Muscle layer of duodenum (tissue), 2 donors: Measurements from ENCODE around the gene SOBP.

Experiments used
- H3K27ac ChIP-seq: one replicate; pipeline ENCODE4 v1.7.0; 2013; ENCODE audit warnings: mild to moderate bottlenecking, low read length
- H3K27me3 ChIP-seq: one replicate; pipeline ENCODE4 v1.7.0; 2013; ENCODE audit warnings: low read depth, mild to moderate bottlenecking, control low read depth, low read length
- H3K36me3 ChIP-seq, 2 donors: one replicate each; pipeline ENCODE4 v1.7.0; 2013; ENCODE audit warnings: low read length in 2 of 2, control low read depth in 1 of 2, mild to moderate bottlenecking in 1 of 2; ENCODE audit not compliant: insufficient read depth in 2 of 2, control insufficient read depth in 1 of 2
- H3K4me1 ChIP-seq, 2 donors: one replicate each; pipeline ENCODE4 v1.7.0; 2013; ENCODE audit warnings: low read length in 2 of 2, mild to moderate bottlenecking in 2 of 2, control low read depth in 1 of 2, moderate library complexity in 1 of 2; ENCODE audit not compliant: insufficient read depth in 2 of 2, control insufficient read depth in 1 of 2
- H3K4me3 ChIP-seq, 2 donors: one replicate each; pipeline ENCODE4 v1.7.0; 2013; ENCODE audit warnings: low read length in 2 of 2, low read depth in 1 of 2, mild to moderate bottlenecking in 1 of 2
- H3K9me3 ChIP-seq, 2 donors: one replicate each; pipeline ENCODE4 v1.7.0; 2013; ENCODE audit warnings: low read length in 2 of 2, control low read depth in 1 of 2, mild to moderate bottlenecking in 1 of 2; ENCODE audit not compliant: control insufficient read depth in 1 of 2
- donor health status: healthy.

Gene SOBP

DNA sequence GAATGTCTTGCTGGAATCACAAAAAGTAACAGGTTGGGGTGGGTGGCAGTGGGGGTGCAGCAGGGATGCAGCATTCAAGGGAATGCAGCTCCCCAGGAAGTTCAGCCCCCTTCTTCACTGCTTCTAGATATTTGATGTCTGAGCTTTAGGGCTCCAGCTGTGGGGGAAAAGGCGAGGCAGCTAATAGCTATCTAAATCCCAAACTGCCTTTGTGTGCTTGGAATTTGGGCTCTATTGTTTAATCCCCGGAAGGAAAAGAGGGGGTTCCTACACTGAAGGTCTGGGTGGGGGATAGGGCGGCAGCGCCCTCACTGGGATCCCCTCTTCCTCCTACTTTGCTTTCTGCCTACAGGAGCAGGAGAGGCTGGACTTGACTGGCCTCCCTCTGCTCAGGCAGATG, 116.5 kb downstream of the SOBP start:
- H3K9me3 ChIP-seq = no peaks in the 10 kb centered on the region
- H3K4me3 ChIP-seq = no peak overlapping the region
- no peak overlapping the region for H3K27ac ChIP-seq
- no peaks in the 10 kb centered on the region for H3K36me3 ChIP-seq
- H3K27me3 ChIP-seq = no peaks in the 10 kb centered on the region
- H3K4me1 ChIP-seq = peaks cover 0 to 17% of the 10 kb centered on the region in 2 donors

DNA sequence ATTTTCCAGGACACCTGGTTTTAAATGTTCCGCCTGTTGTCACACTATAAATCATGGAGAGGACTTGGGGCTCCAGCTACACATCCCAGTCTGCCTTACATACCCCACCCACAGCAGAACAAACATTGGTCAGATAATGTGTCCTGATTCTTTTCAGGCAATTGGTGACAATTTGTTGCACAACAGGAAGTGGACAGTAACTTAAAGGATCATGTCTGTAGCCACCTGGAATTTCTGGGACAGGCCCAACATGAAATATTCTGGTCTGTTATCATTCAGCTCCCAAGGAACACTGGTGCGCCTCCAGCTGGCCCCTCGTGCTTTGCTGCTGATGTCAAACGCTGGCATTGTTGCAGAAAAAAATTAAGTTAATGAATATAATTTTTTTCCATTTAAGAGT, 117.2 kb downstream of the SOBP start:
- H3K4me3 ChIP-seq = no peak overlapping the region
- H3K4me1 ChIP-seq = peaks cover 0 to 21% of the 10 kb centered on the region in 2 donors

DNA sequence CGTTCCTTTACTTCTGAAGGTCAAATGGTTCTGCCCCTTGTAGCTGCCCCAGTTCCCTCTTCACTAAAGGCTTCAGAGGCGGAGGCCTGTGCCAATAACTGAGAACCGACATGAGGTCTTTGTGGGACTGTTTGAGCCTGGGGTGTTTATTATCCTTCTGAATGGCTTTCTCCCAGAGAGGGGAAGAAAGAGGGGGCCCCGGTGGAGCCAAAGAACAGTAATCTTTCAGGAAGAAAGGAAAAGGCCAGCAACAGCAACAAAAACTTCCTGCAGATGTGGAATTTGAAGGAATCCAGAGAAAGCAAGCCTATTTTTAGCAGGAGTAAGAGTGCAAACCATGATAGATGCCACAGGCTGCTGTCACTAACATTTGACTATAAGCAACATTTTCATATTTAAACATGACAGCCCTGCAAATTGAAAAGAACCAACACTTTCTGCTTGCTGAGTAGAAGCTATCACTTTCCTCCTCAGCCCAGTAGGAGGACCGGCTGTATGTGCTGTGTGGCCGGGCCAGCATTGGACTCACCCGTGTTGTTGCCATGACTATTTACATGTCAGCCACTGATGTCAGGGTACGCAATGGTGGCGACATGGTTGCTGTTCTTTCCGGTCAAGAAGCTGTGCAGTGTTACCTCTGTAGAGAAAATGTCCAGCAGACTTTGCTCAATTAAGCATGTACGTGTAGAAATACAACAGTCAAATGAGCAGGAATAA, 121.3 kb downstream of the SOBP start:
- no peak overlapping the region for H3K4me3 ChIP-seq
- no peaks in the 10 kb centered on the region for H3K27me3 ChIP-seq
- H3K9me3 ChIP-seq = no peaks in the 10 kb centered on the region
- peaks cover 0 to 21% of the 10 kb centered on the region in 2 donors for H3K4me1 ChIP-seq
- no peak overlapping the region for H3K27ac ChIP-seq
- H3K36me3 ChIP-seq = no peaks in the 10 kb centered on the region

More for the DNA sequence above, 117.2 kb downstream of the SOBP start:
- no peaks in the 10 kb centered on the region for H3K27me3 ChIP-seq
- H3K27ac ChIP-seq = no peak overlapping the region
- no peaks in the 10 kb centered on the region for H3K9me3 ChIP-seq
- no peaks in the 10 kb centered on the region for H3K36me3 ChIP-seq

DNA sequence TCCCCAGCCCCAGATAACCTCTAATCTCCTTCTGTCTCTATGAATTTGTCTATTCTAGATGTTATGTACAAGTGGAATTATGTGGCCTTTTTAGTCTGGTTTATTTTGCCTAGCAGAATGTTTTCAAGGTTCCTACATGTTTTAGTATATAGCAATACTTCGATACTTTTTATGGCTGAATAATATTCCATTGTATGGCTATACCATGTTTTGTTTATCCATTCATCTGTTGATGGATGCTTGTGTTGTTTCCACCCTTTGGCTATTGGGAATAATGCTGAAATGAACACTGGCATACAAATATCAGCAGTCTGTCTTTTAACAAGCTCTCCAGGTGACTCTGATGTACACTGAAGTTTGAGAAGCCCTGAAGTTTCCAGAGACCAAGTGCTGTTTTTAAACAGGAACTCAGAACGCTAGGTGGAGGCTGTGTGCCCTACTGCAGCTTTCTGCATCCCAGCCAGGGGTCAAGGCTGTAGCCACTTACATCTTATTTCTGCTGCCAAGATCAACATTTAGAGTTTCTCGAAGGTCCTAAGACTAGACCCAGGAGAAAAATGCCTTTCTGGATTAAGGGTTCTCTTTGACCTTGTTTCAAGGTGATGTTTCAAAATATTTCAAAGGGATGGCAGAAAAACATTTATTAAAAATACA, 123.0 kb downstream of the SOBP start:
- no peaks in the 10 kb centered on the region for H3K36me3 ChIP-seq
- no peaks in the 10 kb centered on the region for H3K27me3 ChIP-seq
- no peak overlapping the region for H3K27ac ChIP-seq
- peaks cover 0 to 19% of the 10 kb centered on the region in 2 donors for H3K4me1 ChIP-seq
- no peak overlapping the region for H3K4me3 ChIP-seq
- H3K9me3 ChIP-seq = no peaks in the 10 kb centered on the region

DNA sequence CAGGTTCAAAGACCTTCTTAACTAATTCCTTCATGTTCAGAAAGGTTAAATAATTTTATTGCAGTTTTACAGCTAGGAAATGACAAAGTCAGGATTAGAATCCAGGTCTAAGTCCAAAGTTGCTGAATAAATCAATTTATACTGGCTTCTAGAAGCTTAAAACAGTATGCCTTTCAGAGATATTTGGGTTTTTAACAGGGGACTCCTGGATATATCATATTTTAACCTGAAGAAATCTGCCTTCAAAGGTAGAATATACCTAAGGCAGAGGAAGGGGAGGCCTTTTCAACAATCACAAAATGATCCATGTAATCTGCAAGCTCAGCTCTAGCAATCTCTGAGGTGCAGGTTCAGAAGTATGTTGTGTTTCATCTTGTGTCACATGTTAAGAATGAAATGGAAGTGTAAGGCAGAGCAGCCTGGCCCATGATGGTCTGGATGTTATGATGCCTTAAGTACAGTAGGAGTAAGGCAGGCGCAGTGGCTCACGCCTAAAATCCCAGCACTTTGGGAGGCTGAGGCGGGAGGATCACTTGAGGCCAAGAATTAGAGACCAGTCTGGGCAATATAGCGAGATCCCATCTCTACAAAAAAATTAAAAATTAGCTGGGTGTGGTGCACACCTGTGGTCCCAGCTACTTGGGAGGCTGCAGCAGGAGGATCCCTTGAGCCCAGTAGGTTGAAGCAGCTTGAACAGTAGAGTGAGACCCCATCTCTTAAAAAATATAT, 123.9 kb downstream of the SOBP start:
- peaks cover 0 to 19% of the 10 kb centered on the region in 2 donors for H3K4me1 ChIP-seq
- no peaks in the 10 kb centered on the region for H3K9me3 ChIP-seq
- no peaks in the 10 kb centered on the region for H3K36me3 ChIP-seq
- no peak overlapping the region for H3K27ac ChIP-seq
- H3K27me3 ChIP-seq = no peaks in the 10 kb centered on the region
- no peak overlapping the region for H3K4me3 ChIP-seq

DNA sequence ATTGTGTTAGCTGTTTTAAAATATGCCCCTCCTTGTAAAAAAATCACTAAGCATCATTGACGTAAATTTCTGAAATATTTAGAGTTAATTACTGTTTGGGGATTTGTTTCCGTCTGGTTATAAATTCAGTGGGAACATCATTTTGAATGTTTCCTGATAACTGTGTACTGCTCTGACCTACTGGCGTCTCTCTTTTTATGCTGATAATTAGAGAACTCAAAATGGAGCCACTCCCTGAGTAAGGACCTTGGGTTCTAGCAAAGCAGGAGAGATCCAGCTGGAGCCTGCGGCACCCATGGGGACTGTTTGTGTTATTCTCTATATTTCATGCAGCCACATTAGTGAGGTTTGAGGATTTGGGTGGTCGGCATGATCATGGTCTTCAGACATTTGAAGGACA, 124.9 kb downstream of the SOBP start:
- H3K4me1 ChIP-seq = peaks cover 0 to 19% of the 10 kb centered on the region in 2 donors
- no peaks in the 10 kb centered on the region for H3K27me3 ChIP-seq
- H3K27ac ChIP-seq = no peak overlapping the region
- no peaks in the 10 kb centered on the region for H3K36me3 ChIP-seq
- no peak overlapping the region for H3K4me3 ChIP-seq
- no peaks in the 10 kb centered on the region for H3K9me3 ChIP-seq

DNA sequence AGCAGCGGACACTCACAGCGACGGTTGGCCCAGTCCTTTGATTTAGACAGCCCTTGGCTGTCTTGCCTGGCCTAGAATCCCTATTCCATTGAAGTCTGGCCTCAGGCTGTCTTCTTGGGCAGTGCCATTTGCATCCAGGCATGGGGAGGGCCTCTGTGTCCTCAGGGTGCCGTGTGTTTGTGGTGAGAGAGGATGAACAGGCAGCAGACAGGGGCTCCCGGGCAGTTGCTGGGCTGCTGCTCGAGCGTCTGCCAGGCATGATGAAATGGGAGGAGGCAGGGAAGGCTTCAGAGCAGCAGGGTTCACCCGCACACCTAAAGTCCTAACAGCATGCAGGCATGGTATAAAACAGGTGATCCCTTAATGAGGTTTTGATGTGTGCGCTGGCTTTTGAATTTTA, 126.9 kb downstream of the SOBP start:
- Histone ChIP-seq H3K27me3 (no peaks in the 10 kb centered on the region), H3K4me3 (no peak overlapping the region), H3K36me3 (no peaks in the 10 kb centered on the region), H3K27ac (no peak overlapping the region), H3K9me3 (no peaks in the 10 kb centered on the region), H3K4me1 (peaks cover 0 to 3% of the 10 kb centered on the region in 2 donors)

DNA sequence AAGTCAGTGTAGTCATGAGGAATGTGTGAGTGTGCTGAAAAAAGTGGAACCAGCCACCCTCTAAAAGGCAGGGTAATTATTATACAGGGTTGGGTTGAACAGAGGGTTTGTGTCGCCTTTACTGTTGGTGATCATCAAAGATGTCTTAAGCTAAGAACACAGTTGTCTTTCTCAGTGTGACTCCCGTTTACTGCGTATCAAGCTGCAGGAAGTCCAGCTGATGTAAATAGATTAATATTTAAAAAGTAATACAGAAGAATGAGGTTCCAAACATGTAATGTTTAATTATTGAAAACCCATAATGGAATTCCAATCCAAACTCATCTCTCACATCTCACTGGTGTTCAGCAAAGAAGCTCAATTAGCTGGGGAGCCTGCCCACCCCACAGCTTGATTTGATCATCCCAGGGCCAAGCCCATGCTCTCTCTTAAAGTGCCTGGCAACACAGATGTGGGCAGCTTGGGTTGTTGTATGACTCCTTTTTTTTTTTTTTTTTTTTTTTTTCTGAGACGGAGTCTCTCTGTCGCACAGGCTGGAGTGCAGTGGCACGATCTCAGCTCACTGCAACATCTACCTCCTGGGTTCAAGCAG, 127.5 kb downstream of the SOBP start:
- Histone ChIP-seq H3K4me3 (no peak overlapping the region), H3K9me3 (no peaks in the 10 kb centered on the region), H3K36me3 (no peaks in the 10 kb centered on the region), H3K4me1 (peaks cover 0 to 2% of the 10 kb centered on the region in 2 donors), H3K27me3 (no peaks in the 10 kb centered on the region), H3K27ac (no peak overlapping the region)

DNA sequence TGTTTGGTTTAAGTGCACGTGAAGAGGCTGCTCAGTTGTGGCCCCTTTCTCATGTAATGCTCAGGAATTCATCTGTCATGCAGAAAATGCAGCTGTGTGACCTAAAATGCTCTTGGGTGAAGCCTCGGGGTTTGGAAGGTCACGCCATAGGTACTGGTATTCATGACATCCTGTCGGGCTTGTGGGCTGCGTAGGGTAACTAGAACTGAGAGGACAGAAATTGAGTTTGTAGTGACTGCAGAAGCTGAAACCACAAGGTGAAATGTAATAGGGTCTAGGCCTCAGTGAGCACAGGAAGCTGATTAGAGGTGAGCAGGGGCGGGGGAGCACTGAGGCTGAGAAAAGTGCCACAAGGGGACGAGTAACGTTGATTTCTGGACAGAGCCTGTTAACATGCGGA, 128.8 kb downstream of the SOBP start:
- Histone ChIP-seq H3K4me3 (no peak overlapping the region), H3K9me3 (no peaks in the 10 kb centered on the region), H3K36me3 (no peaks in the 10 kb centered on the region), H3K27ac (no peak overlapping the region), H3K4me1 (peaks cover 0 to 2% of the 10 kb centered on the region in 2 donors), H3K27me3 (no peaks in the 10 kb centered on the region)

DNA sequence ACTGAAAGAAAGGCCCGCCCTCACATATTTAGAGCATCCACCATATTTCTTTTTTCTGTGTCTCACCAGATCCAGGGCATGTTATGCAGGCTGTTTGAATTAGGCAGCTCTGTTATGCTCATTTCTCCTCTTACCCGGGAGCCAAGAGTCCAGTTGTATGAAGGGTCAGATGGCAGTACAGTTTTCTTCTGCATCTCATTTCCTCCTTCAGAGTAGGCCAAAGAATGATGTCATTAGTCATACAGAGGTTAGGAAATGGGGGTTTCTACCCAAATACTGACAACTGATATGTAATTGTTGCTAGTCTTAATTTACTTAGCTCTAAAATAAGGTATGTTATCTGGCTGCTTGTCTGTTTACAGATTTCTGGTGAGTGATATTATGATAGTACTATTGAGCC, 130.8 kb downstream of the SOBP start:
- Histone ChIP-seq H3K4me3 (no peak overlapping the region), H3K27ac (no peak overlapping the region), H3K36me3 (no peaks in the 10 kb centered on the region), H3K27me3 (no peaks in the 10 kb centered on the region), H3K9me3 (no peaks in the 10 kb centered on the region), H3K4me1 (peaks cover 0 to 2% of the 10 kb centered on the region in 2 donors)

DNA sequence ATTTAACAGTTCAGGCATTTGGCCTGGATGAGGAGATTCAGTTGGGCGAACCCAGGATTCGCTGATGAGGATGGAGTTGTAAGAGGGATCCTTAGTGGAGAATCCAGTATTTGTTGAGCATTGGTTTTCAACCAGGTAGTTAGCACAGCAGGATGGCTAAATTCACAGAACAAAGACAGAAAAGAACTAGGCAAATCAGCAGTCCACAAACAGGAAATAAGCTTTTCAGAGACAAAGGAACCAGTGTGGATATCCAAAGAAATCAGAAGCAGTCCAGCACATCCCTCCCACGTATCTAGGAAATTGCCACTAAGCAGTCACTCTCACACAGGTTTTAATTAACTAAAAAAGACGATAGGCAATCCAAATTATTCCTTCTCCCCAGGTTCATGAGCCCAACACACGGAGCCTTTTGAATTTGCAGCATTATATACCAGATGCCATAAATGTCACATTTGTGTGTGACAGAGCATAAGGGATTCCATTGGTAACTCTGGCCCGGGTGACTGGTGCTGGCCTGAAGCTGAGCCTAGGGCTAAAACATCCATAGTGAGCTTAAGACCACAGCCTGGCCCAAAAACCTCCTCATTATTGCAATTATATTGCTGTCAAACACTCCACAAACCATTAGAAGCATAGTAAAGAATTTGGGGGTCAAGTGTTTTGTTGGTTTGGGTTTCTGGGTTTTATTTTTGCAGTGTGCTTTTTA, 131.5 kb downstream of the SOBP start:
- Histone ChIP-seq H3K27me3 (no peaks in the 10 kb centered on the region), H3K4me3 (no peak overlapping the region), H3K4me1 (peaks cover 0 to 2% of the 10 kb centered on the region in 2 donors), H3K36me3 (no peaks in the 10 kb centered on the region), H3K27ac (no peak overlapping the region), H3K9me3 (no peaks in the 10 kb centered on the region)
